HG03460 (cell line): ENCODE data around the gene DBF4.

ENCODE experiments used
- ATAC-seq: cut with Tn5 transposase; IDR thresholded peaks from one replicate; pipeline ENCODE4 v1.9.1; 2021; ENCODE audit not compliant: unreplicated experiment

Gene DBF4

GRCh38 chr7:87948371-87948770, 72.1 kb downstream of the DBF4 start:
- no peak for ATAC-seq
